Myocyte (in vitro differentiated cells): ENCODE data around the gene SLC24A3. TPM values are rescaled to one million over a fixed set of nuclear protein-coding genes. Genes with fewer than 3 reads are reported as not detected.

Source experiments
- DNase-seq: peaks from one replicate; pipeline ENCODE4 v3.0.0-alpha.2; 2012; ENCODE audit warnings: low read depth
- total RNA-seq: library from RNA; depleted of rRNA; stranded (reverse); fragments of >200 nt; gene quantifications from 2 replicates; pipeline ENCODE4 v1.2.3, GENCODE V29; 2014

Gene SLC24A3
- total RNA-seq, 1 donor from 2014 or later = 0.03 TPM

GRCh38 chr20:19301142-19301541 lies 88.7 kb downstream of the SLC24A3 start:
- DNase-seq = no peak

DNA sequence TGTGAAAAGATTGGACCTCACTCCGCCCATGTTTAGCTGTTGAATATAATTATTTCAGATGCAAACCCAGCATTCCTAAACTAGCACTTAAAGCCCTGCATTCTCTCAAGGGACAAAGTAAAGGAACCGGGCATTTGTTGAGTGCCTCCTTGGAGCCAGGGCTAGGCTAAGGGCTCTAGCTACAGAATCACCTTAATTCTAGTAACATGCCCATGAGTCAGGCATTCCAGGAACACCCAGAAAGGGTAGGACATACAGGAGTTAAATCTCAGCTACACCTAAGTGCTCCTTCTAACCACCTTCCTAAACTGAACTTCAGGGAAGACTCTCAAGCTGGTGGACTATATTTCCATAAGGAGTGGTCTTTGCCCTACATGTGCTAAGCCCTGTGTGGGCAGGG lies 89.4 kb downstream of the SLC24A3 start:
- no peak for DNase-seq

- no peak for DNase-seq
These were observed 90.3 kb downstream of the SLC24A3 start for GRCh38 chr20:19302714-19303113.

GRCh38 chr20:19304389-19304788 lies 91.9 kb downstream of the SLC24A3 start:
- no peak for DNase-seq

DNA sequence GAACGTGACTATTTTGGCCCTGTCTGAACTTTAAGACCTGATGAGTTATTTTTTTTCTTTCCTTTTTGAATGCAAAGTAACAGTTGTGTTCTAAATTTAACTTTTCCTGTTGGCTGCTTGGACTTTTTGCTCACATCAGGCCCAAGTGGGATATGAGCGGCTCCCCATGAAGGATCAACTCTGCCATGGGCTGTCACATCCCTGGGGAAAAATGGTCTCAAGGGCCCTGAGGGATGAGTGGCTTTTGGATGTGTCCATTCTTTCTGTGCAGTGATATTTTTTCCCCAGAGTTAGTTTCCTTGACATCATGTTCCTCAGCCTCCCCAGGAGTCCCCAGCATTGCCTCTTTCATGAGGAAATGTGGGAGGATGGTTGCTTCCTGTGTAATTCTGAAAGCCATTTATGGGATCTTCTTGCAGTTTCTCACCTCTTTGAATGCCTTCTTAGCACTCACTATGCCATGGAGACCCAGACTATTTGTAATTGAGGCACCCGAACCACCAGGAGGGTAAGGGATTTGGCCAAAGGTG lies 92.5 kb downstream of the SLC24A3 start:
- DNase-seq = no peak

- DNase-seq = no peak
These were observed 95.7 kb downstream of the SLC24A3 start for GRCh38 chr20:19308146-19308545.

DNA sequence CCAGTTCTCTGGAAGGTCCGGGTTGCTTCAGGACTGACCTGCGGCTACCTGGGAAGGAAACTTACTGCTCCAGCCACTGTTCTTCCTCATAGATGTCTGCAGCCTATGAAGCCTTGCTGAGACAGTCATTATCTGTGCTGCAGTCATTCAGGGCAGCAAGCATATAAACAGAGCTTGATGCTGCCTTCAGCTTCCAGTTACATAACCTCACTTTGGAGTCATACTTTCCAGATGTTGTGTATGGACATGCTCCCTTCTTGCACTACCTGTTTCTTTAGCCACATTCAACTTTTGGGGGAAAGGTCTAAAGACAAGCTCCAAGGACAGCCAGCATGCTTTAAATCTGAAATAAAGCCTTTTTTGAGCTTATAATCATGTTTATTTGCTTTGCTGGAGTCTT lies 98.1 kb downstream of the SLC24A3 start:
- DNase-seq = no peak

DNA sequence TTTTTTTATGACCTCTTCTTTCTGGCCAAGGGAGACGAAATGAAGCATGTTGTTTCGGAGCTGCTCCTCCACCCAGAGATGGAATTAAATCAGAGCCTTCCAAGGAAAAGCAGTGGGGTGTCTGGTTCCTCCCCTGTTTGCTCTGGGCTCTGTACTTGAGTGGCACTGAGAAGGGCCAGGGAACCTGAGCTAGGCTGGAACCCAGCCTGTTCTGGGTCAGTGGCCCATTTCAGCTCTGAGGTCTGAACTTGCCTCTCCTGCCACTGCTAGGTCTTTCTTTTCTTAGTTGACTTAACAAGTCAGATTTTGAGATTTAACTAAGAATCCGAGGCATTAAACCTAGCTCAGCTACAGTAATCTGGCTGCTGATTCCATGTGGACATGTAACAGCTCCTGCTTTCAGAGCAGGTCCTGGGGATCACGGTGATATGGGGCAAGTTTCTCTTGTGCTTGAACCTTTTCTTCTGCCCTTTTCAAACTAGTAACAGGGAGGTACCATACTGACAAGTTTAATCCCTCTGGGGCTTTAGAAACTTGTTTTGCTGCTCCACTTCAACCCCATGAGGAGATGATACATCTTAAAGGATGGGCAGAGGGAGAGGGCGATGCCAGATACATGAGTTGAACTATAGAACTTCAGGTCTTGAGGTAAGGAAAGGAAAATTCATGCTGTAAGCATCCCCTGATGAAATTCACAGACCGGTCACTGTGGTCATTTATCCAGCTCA lies 101.1 kb downstream of the SLC24A3 start:
- DNase-seq = no peak

GRCh38 chr20:19314621-19315020 lies 102.2 kb downstream of the SLC24A3 start:
- DNase-seq = no peak

DNA sequence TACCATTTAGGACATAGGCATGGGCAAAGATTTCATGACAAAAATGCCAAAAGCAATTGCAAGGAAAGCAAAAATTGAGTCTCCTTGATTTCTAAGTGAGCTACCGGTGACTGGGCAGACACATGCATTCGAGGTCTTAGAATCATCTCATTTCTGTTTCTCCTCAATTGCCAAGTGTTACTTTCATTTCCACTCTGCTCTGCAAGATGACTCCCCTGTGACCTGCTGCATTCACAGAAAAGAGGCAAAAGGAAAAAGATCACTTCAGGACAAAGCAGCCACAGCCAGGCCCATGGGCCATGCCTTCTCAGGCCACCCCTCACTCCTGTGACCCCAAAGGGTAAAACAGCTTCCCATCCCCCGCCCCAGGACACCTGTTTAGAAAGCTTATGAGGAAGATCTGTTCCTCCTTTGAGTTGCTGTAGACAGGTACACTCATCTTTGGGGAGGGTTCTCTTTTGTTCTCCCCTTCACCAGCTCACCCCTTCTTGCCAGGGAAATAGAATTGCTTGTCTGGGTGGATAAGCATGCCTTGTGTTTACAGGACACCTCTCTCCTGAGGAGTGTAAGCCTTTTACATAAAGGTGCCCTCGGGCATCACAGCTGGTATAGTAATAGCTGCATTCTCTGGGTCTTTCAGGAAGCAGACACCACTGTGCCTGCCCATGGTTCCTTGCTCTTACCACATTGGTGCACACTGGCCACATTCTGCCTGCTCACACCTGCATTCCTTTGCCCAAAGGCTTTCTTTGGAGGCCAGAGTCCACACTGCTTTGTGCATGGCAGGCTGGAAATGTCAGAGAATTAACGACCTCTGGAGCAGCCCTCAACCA lies 105.0 kb downstream of the SLC24A3 start:
- DNase-seq = no peak

GRCh38 chr20:19318610-19319009 lies 106.2 kb downstream of the SLC24A3 start:
- no peak for DNase-seq

- no peak for DNase-seq
These were observed 107.6 kb downstream of the SLC24A3 start for GRCh38 chr20:19320005-19320404.

GRCh38 chr20:19321176-19321575 lies 108.7 kb downstream of the SLC24A3 start:
- DNase-seq = no peak

- DNase-seq = no peak
These were observed 109.9 kb downstream of the SLC24A3 start for GRCh38 chr20:19322061-19322985.

DNA sequence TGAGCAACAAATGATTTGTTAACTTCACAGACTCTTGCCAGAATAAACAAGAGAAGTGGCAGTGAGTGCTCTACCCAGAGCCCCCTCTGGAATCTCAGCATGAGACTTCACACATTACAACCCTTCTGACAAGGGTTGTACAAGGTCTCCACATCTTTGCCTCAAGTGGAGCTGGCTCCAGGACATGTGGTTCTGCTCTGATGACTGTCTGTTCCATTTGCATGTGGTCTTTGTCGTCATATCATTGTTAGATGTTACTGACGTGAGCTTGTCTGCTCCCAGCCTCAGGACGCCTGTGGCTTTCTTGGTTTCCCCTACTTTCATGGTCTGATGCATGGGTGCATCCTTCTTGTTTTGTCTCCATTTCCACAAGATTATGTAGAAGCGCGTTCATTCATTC lies 115.0 kb downstream of the SLC24A3 start:
- DNase-seq = no peak

DNA sequence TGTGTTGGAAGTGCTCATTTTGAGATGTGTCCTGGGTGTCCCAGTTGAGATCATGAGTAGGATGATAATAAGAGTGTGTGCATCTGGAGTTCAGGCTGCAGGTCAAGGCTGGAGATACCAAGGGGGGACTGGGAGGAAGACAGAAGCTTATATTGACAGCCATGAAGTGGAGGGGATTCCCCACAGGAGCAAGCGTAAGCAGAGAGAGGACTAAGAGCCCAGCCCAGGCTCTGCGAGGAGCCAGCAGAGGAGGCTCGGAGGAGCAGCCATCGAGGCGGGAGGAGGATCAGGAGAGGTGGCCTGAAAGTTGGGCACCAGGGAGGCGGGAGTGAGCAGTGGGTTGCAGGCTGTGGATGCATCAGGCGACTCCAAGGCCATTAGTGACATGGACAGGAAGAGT lies 116.2 kb downstream of the SLC24A3 start:
- no peak for DNase-seq

- DNase-seq = no peak
These were observed 117.6 kb downstream of the SLC24A3 start for GRCh38 chr20:19330038-19330437.

- DNase-seq = no peak
These were observed 118.3 kb downstream of the SLC24A3 start for GRCh38 chr20:19330731-19331130.

- DNase-seq = no peak
These were observed 121.1 kb downstream of the SLC24A3 start for GRCh38 chr20:19333563-19333962.

- no peak for DNase-seq
These were observed 122.9 kb downstream of the SLC24A3 start for GRCh38 chr20:19335341-19335740.

GRCh38 chr20:19335916-19336315 lies 123.5 kb downstream of the SLC24A3 start:
- DNase-seq = no peak
